HEK293 (cell line): Measurements from ENCODE around the gene DIP2C.

ENCODE experiments used
- CTCF ChIA-PET: fragments of 350-600 bp; formaldehyde crosslinking; extraction: SDS; loops from one replicate; lab custom pipeline; 2021; ENCODE audit warnings: antibody characterized with exemption; lab: Yijun Ruan, JAX
- POLR2A ChIA-PET: fragments of 300-600 bp; formaldehyde crosslinking; extraction: SDS; loops from one replicate; lab custom pipeline; 2020; ENCODE audit warnings: antibody characterized with exemption, inconsistent platforms; lab: Yijun Ruan, JAX
- H3K27ac ChIP-seq: fragments of 200-500 bp; sonication (Bioruptor generic); 2 replicates; pipeline ENCODE4 v1.5.1; 2014; ENCODE audit warnings: low read depth, low read length, control low read depth, inconsistent platforms; ENCODE audit errors: extremely low read depth
- H3K36me3 ChIP-seq, 2 experiments: fragments of 200-500 bp in 1 of 2; sonication (Bioruptor generic) in 1 of 2; 1 replicate in 1 of 2; 2 replicates in 1 of 2; pipeline ENCODE4 v1.5.1; 2014 to 2017; ENCODE audit warnings: inconsistent platforms in 2 of 2, low read length in 2 of 2; ENCODE audit not compliant: control insufficient read depth in 2 of 2, insufficient read depth in 1 of 2
- H3K4me1 ChIP-seq: fragments of 200-500 bp; sonication (Bioruptor generic); 2 replicates; pipeline ENCODE4 v1.5.1; 2014; ENCODE audit warnings: mild to moderate bottlenecking, low read length, inconsistent platforms; ENCODE audit not compliant: control insufficient read depth, insufficient read depth
- H3K4me3 ChIP-seq: 2 replicates; pipeline ENCODE4 v1.5.1; 2011; ENCODE audit warnings: low read depth, mild to moderate bottlenecking, control low read depth, low read length, moderate library complexity
- H3K9me3 ChIP-seq: fragments of 200-500 bp; sonication (Bioruptor generic); 2 replicates; pipeline ENCODE4 v1.5.1; 2014; ENCODE audit warnings: low read depth, low read length, inconsistent platforms; ENCODE audit not compliant: control insufficient read depth, insufficient read depth
- ATF2 ChIP-seq: fragments of 450-650 bp; formaldehyde crosslinking; IDR thresholded peaks from 2 replicates; pipeline ENCODE4 v1.5.1; 2016; ENCODE audit warnings: missing biosample characterization, missing genetic modification characterization, low read depth
- FEZF1 ChIP-seq: fragments of 450-650 bp; formaldehyde crosslinking; IDR thresholded peaks from 2 replicates; pipeline ENCODE4 v1.5.1; 2016; ENCODE audit warnings: missing biosample characterization, missing genetic modification characterization
- HIC1 ChIP-seq: fragments of 450-650 bp; formaldehyde crosslinking; IDR thresholded peaks from 2 replicates; pipeline ENCODE4 v1.5.1; 2016; ENCODE audit warnings: missing biosample characterization, missing genetic modification characterization
- IKZF3 ChIP-seq: fragments of 450-650 bp; IDR thresholded peaks from 2 replicates; pipeline ENCODE4 v1.5.0; 2018; ENCODE audit warnings: missing biosample characterization, mild to moderate bottlenecking, missing genetic modification characterization, moderate library complexity
- KLF17 ChIP-seq: fragments of 450-650 bp; formaldehyde crosslinking; IDR thresholded peaks from 2 replicates; pipeline ENCODE4 v1.5.1; 2016; ENCODE audit warnings: missing biosample characterization, missing genetic modification characterization
- PATZ1 ChIP-seq: fragments of 450-650 bp; formaldehyde crosslinking; IDR thresholded peaks from 2 replicates; pipeline ENCODE4 v1.5.1; 2016; ENCODE audit warnings: missing biosample characterization, missing genetic modification characterization
- PRDM4 ChIP-seq: fragments of 450-650 bp; formaldehyde crosslinking; IDR thresholded peaks from 2 replicates; pipeline ENCODE4 v1.5.1; 2017; ENCODE audit warnings: missing biosample characterization, missing genetic modification characterization
- PRDM6 ChIP-seq: fragments of 450-650 bp; formaldehyde crosslinking; IDR thresholded peaks from 2 replicates; pipeline ENCODE4 v1.5.1; 2017; ENCODE audit warnings: missing biosample characterization, missing genetic modification characterization
- SALL2 ChIP-seq: fragments of 450-650 bp; formaldehyde crosslinking; IDR thresholded peaks from 2 replicates; pipeline ENCODE4 v1.5.0; 2017; ENCODE audit warnings: missing biosample characterization, mild to moderate bottlenecking, missing genetic modification characterization, borderline replicate concordance
- TCF7L2 ChIP-seq: IDR thresholded peaks from 2 replicates; pipeline ENCODE4 v1.6.1; 2011; ENCODE audit warnings: low read depth, mild to moderate bottlenecking, inconsistent platforms, low read length, moderate library complexity, borderline replicate concordance
- ZIC2 ChIP-seq: fragments of 450-650 bp; formaldehyde crosslinking; IDR thresholded peaks from 2 replicates; pipeline ENCODE4 v1.5.1; 2016; ENCODE audit warnings: missing biosample characterization, missing genetic modification characterization
- ZNF132 ChIP-seq: fragments of 450-650 bp; formaldehyde crosslinking; IDR thresholded peaks from 2 replicates; pipeline ENCODE4 v1.5.1; 2017; ENCODE audit warnings: missing biosample characterization, missing genetic modification characterization, borderline replicate concordance
- ZNF354C ChIP-seq: fragments of 450-650 bp; formaldehyde crosslinking; IDR thresholded peaks from 2 replicates; pipeline ENCODE4 v1.5.1; 2016; ENCODE audit warnings: missing biosample characterization, missing genetic modification characterization, low read depth, borderline replicate concordance
- ZNF366 ChIP-seq: fragments of 450-650 bp; formaldehyde crosslinking; conservative IDR thresholded peaks from 2 replicates; pipeline ENCODE4 v1.5.1; 2016; ENCODE audit warnings: missing biosample characterization, missing genetic modification characterization
- ZNF426 ChIP-seq: fragments of 450-650 bp; formaldehyde crosslinking; IDR thresholded peaks from 2 replicates; pipeline ENCODE4 v1.5.1; 2017; ENCODE audit warnings: missing biosample characterization, missing genetic modification characterization, mild to moderate bottlenecking, inconsistent platforms, moderate library complexity
- ZNF560 ChIP-seq: fragments of 450-650 bp; formaldehyde crosslinking; IDR thresholded peaks from 2 replicates; pipeline ENCODE4 v1.5.1; 2017; ENCODE audit warnings: missing biosample characterization, missing genetic modification characterization, borderline replicate concordance
- ZNF626 ChIP-seq: fragments of 450-650 bp; sonication (Bioruptor Pico); formaldehyde crosslinking; IDR thresholded peaks from 2 replicates; pipeline ENCODE4 v1.5.1; 2018; ENCODE audit warnings: missing biosample characterization, missing genetic modification characterization, inconsistent platforms
- ZNF654 ChIP-seq: fragments of 450-650 bp; formaldehyde crosslinking; IDR thresholded peaks from 2 replicates; pipeline ENCODE4 v1.5.1; 2016; ENCODE audit warnings: low read depth, missing biosample characterization, missing genetic modification characterization
- ZNF677 ChIP-seq: fragments of 450-650 bp; IDR thresholded peaks from 2 replicates; pipeline ENCODE4 v1.5.0; 2018; ENCODE audit warnings: missing biosample characterization, mild to moderate bottlenecking, missing genetic modification characterization, moderate library complexity
- ZNF768 ChIP-seq: fragments of 450-650 bp; formaldehyde crosslinking; IDR thresholded peaks from 2 replicates; pipeline ENCODE4 v1.5.1; 2018; ENCODE audit warnings: missing biosample characterization, mild to moderate bottlenecking, missing genetic modification characterization
- ZNF792 ChIP-seq: fragments of 450-650 bp; formaldehyde crosslinking; IDR thresholded peaks from 2 replicates; pipeline ENCODE4 v1.5.1; 2016; ENCODE audit warnings: missing biosample characterization, missing genetic modification characterization
- ZSCAN16 ChIP-seq: fragments of 450-650 bp; formaldehyde crosslinking; IDR thresholded peaks from 2 replicates; pipeline ENCODE4 v1.5.1; 2016; ENCODE audit warnings: missing biosample characterization, missing genetic modification characterization

Gene DIP2C

GRCh38 chr10:600876-601659 is 88.4 kb downstream of the DIP2C start:
- Histone ChIP-seq H3K4me1 (no peaks in the 10 kb centered on the region), H3K4me3 (no peak overlapping the region), H3K36me3 (no peaks in the 10 kb centered on the region), H3K27ac (no peak overlapping the region), H3K9me3 (no peaks in the 10 kb centered on the region)
- CTCF ChIA-PET = interaction anchor here (0.7 kb wide), 1 partner anchor 892 kb away, joined by 3 read pairs; no protein-coding TSS in a partner anchor
- POLR2A ChIA-PET = interaction anchor here (0.6 kb wide), 1 partner anchor 30 kb away, joined by 4 read pairs; no protein-coding TSS in a partner anchor
- TF ChIP-seq PRDM6 (tag by site-specific recombination) (peak; percentile 24; the same call in 1 of the 2 replicates), FEZF1 (0 out of 2 replicates have a peak, but pooled peaks have one; percentile 12), ZNF792 (no peak)

GRCh38 chr10:600234-600633 is 89.2 kb downstream of the DIP2C start:
- no peak overlapping the region for H3K27ac ChIP-seq
- H3K4me3 ChIP-seq = no peak overlapping the region
- H3K4me1 ChIP-seq = no peaks in the 10 kb centered on the region
- POLR2A ChIA-PET = no interaction called here
- CTCF ChIA-PET = interaction anchor here (1.0 kb wide), 1 partner anchor 25 kb away, joined by 4 read pairs; no protein-coding TSS in a partner anchor
- no peaks in the 10 kb centered on the region for H3K9me3 ChIP-seq
- H3K36me3 ChIP-seq = no peaks in the 10 kb centered on the region
- TF ChIP-seq ZNF132 (tag by site-specific recombination) (no peak), ZNF626 (tag by site-specific recombination) (no peak), ZNF354C (tag by site-specific recombination) (no peak), ZNF366 (tag by site-specific recombination) (no peak), SALL2 (no peak), ZIC2 (no peak), ZNF654 (no peak), KLF17 (tag by site-specific recombination) (no peak), HIC1 (tag by site-specific recombination) (no peak), PATZ1 (no peak), ZNF677 (tag by site-specific recombination) (no peak), ZSCAN16 (tag by site-specific recombination) (no peak), PRDM4 (tag by site-specific recombination) (no peak), ZNF768 (no peak), ZNF560 (tag by site-specific recombination) (no peak), TCF7L2 (no peak), ATF2 (no peak), ZNF426 (tag by site-specific recombination) (no peak), IKZF3 (tag by site-specific recombination) (no peak)
